Measurements from ENCODE around the gene LILRB5. TPM values are rescaled to one million over a fixed set of nuclear protein-coding genes. Genes with fewer than 3 reads are reported as not detected.

LILRB5 gene
- total and polyA plus RNA-seq, 4 donors = 0.84 to 4.0 (median 2.4) TPM

DNA sequence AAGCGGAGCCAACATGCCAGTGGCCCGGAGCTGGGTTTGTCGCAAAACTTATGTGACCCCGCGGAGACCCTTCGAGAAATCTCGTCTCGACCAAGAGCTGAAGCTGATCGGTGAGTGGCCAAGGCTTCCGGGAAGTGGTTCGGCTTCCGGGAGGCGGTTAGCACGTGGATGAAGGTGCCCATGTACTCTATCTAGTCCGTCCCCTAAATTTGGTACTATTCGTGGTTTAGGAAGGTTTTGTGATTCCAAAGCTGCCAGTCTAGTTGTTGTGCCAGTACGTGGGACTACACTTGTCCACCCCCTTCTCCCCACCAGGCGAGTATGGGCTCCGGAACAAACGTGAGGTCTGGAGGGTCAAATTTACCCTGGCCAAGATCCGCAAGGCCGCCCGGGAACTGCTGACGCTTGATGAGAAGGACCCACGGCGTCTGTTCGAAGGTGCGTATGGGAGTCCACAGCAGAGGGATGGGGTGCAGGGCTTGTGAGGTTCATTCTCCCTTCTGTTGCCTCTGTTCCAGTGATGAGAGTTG is 55.8 kb downstream of the LILRB5 start:
- H3K27ac ChIP-seq (ENCODE audit: low read depth, low read length) = peak overlapping the region; percentile 86

More for the DNA sequence above, 55.8 kb downstream of the LILRB5 start:
- Histone ChIP-seq H3K9me3 (ENCODE audit: control insufficient read depth, insufficient read depth, low read length) (no peaks in the 10 kb centered on the region), H3K36me3 (ENCODE audit: control insufficient read depth, insufficient read depth, low read length) (peaks cover 45% of the 10 kb centered on the region), H3K4me1 (ENCODE audit: control insufficient read depth, insufficient read depth, low read length) (peaks cover 18% of the 10 kb centered on the region), H3K27me3 (ENCODE audit: control insufficient read depth, insufficient read depth, low read length) (no peaks in the 10 kb centered on the region), H3K4me3 (ENCODE audit: low read depth, low read length) (peak overlapping the region; percentile 65)
- DNase-seq (ENCODE audit: low read depth in 4 of 6, low spot score in 6 of 6) = no peak
- 5% methylated on average over 21 of the region's 28 CpGs for WGBS (ENCODE audit: insufficient coverage)

Small RNAs within 50 kb of the gene (small RNA-seq; reads per million reads assigned to genes)
- not detected for gene AC245884.12 (ENCODE audit: low replicate concordance)
- not detected for gene MIR4752 (ENCODE audit: low replicate concordance)
- not detected for gene RNU6-1307P (ENCODE audit: low replicate concordance)

Other genes with a start within 250 kb of the LILRB5 start
- gene VSTM1, start 193.4 kb downstream of the LILRB5 start, total RNA-seq = 1 to 10 TPM in 1 of 2 donors, under 1 TPM in 1; 0.28 to 1.8 TPM
- 1 to 10 TPM in 1 of 2 donors, under 1 TPM in 1; 0.41 to 1.1 TPM for gene VSTM1, start 193.4 kb downstream of the LILRB5 start, polyA plus RNA-seq (ENCODE audit: insufficient read length in 2 of 2)
- gene TARM1, start 175.9 kb downstream of the LILRB5 start, total RNA-seq = under 1 TPM in 1 of 2 donors, not detected in 1; 0.50 TPM
- under 1 TPM in 1 of 2 donors, not detected in 1; 0.17 TPM for gene TARM1, start 175.9 kb downstream of the LILRB5 start, polyA plus RNA-seq (ENCODE audit: insufficient read length in 2 of 2)
- gene OSCAR, start 156.5 kb downstream of the LILRB5 start, total RNA-seq = 1 to 10 TPM in 1 of 2 donors, under 1 TPM in 1; 0.44 to 1.1 TPM
- 1 to 10 TPM; 1.7 to 1.8 TPM for gene OSCAR, start 156.5 kb downstream of the LILRB5 start, polyA plus RNA-seq (ENCODE audit: insufficient read length in 2 of 2)
- gene NDUFA3, start 154.4 kb downstream of the LILRB5 start, total RNA-seq = 100 to 1,000 TPM in 1 of 2 donors, 1 to 10 TPM in 1; 8.4 to 277 TPM
- gene NDUFA3, start 154.4 kb downstream of the LILRB5 start, polyA plus RNA-seq (ENCODE audit: insufficient read length in 2 of 2) = 100 to 1,000 TPM; 203 to 241 TPM
- 10 to 100 TPM in 1 of 2 donors, 1 to 10 TPM in 1; 8.4 to 20.1 TPM for gene TFPT, start 141.6 kb downstream of the LILRB5 start, total RNA-seq
- 10 to 100 TPM; 28.4 to 34.5 TPM for gene TFPT, start 141.6 kb downstream of the LILRB5 start, polyA plus RNA-seq (ENCODE audit: insufficient read length in 2 of 2)
- 10 to 100 TPM; 26.9 to 54.4 TPM for gene PRPF31, start 141.5 kb downstream of the LILRB5 start, total RNA-seq
- gene PRPF31, start 141.5 kb downstream of the LILRB5 start, polyA plus RNA-seq (ENCODE audit: insufficient read length in 2 of 2) = 10 to 100 TPM; 69.9 to 72.4 TPM
- gene CNOT3, start 119.5 kb downstream of the LILRB5 start, total RNA-seq = 10 to 100 TPM in 1 of 2 donors, 1 to 10 TPM in 1; 7.2 to 14.4 TPM
- gene CNOT3, start 119.5 kb downstream of the LILRB5 start, polyA plus RNA-seq (ENCODE audit: insufficient read length in 2 of 2) = 10 to 100 TPM; 59.0 to 62.9 TPM
- gene LENG1, start 97.6 kb downstream of the LILRB5 start, total RNA-seq = 10 to 100 TPM in 1 of 2 donors, 1 to 10 TPM in 1; 3.7 to 13.3 TPM
- gene LENG1, start 97.6 kb downstream of the LILRB5 start, polyA plus RNA-seq (ENCODE audit: insufficient read length in 2 of 2) = 10 to 100 TPM; 11.8 to 11.9 TPM
- 1 to 10 TPM in 1 of 2 donors, under 1 TPM in 1; 0.50 to 2.1 TPM for gene TMC4, start 84.1 kb downstream of the LILRB5 start, total RNA-seq
- gene TMC4, start 84.1 kb downstream of the LILRB5 start, polyA plus RNA-seq (ENCODE audit: insufficient read length in 2 of 2) = 1 to 10 TPM; 2.8 to 4.2 TPM
- gene MBOAT7, start 67.7 kb downstream of the LILRB5 start, total RNA-seq = 10 to 100 TPM; 31.6 to 32.8 TPM
- 100 to 1,000 TPM; 109 to 112 TPM for gene MBOAT7, start 67.7 kb downstream of the LILRB5 start, polyA plus RNA-seq (ENCODE audit: insufficient read length in 2 of 2)
- 10 to 100 TPM; 24.6 to 43.6 TPM for gene TSEN34, start 66.0 kb downstream of the LILRB5 start, total RNA-seq
- 10 to 100 TPM; 49.1 to 53.0 TPM for gene TSEN34, start 66.0 kb downstream of the LILRB5 start, polyA plus RNA-seq (ENCODE audit: insufficient read length in 2 of 2)
- gene RPS9, start 56.4 kb downstream of the LILRB5 start, total RNA-seq = 1,000 to 10,000 TPM; 1,598 to 1,602 TPM
- gene RPS9, start 56.4 kb downstream of the LILRB5 start, polyA plus RNA-seq (ENCODE audit: insufficient read length in 2 of 2) = 1,000 to 10,000 TPM; 1,091 to 1,368 TPM
- 1 to 10 TPM; 1.7 to 5.1 TPM for gene LILRB3, start 34.3 kb downstream of the LILRB5 start, total RNA-seq
- under 1 TPM; 0.59 to 0.86 TPM for gene LILRB3, start 34.3 kb downstream of the LILRB5 start, polyA plus RNA-seq (ENCODE audit: insufficient read length in 2 of 2)
- gene LILRA6, start 14.5 kb downstream of the LILRB5 start, total RNA-seq = under 1 TPM; 0.33 to 0.99 TPM
- under 1 TPM; 0.53 to 0.67 TPM for gene LILRA6, start 14.5 kb downstream of the LILRB5 start, polyA plus RNA-seq (ENCODE audit: insufficient read length in 2 of 2)
- 1 to 10 TPM in 1 of 2 donors, under 1 TPM in 1; 0.61 to 1.6 TPM for gene LILRB2, start 23.8 kb upstream of the LILRB5 start, total RNA-seq
- gene LILRB2, start 23.8 kb upstream of the LILRB5 start, polyA plus RNA-seq (ENCODE audit: insufficient read length in 2 of 2) = under 1 TPM; 0.43 to 0.54 TPM
- gene LILRA5, start 55.9 kb upstream of the LILRB5 start, total RNA-seq = 1 to 10 TPM in 1 of 2 donors, under 1 TPM in 1; 0.50 to 3.2 TPM
- under 1 TPM in 1 of 2 donors, not detected in 1; 0.54 TPM for gene LILRA5, start 55.9 kb upstream of the LILRB5 start, polyA plus RNA-seq (ENCODE audit: insufficient read length in 2 of 2)
- gene LILRA4, start 81.9 kb upstream of the LILRB5 start, total RNA-seq = 1 to 10 TPM in 1 of 2 donors, under 1 TPM in 1; 0.50 to 1.4 TPM
- 1 to 10 TPM in 1 of 2 donors, under 1 TPM in 1; 0.38 to 1.7 TPM for gene LILRA4, start 81.9 kb upstream of the LILRB5 start, polyA plus RNA-seq (ENCODE audit: insufficient read length in 2 of 2)
- gene LAIR1, start 107.7 kb upstream of the LILRB5 start, total RNA-seq = 10 to 100 TPM in 1 of 2 donors, 1 to 10 TPM in 1; 9.4 to 12.3 TPM
- 1 to 10 TPM; 6.7 to 6.9 TPM for gene LAIR1, start 107.7 kb upstream of the LILRB5 start, polyA plus RNA-seq (ENCODE audit: insufficient read length in 2 of 2)
- gene TTYH1, start 158.2 kb upstream of the LILRB5 start, total RNA-seq = 100 to 1,000 TPM; 170 to 223 TPM
- gene TTYH1, start 158.2 kb upstream of the LILRB5 start, polyA plus RNA-seq (ENCODE audit: insufficient read length in 2 of 2) = 1,000 to 10,000 TPM in 1 of 2 donors, 100 to 1,000 TPM in 1; 857 to 1,011 TPM
- 10 to 100 TPM; 25.3 to 52.0 TPM for gene LENG8, start 191.9 kb upstream of the LILRB5 start, total RNA-seq
- gene LENG8, start 191.9 kb upstream of the LILRB5 start, polyA plus RNA-seq (ENCODE audit: insufficient read length in 2 of 2) = 100 to 1,000 TPM; 199 to 269 TPM
- 1 to 10 TPM; 1.2 to 3.2 TPM for gene LENG9, start 206.5 kb upstream of the LILRB5 start, total RNA-seq
- 1 to 10 TPM; 2.5 to 2.8 TPM for gene LENG9, start 206.5 kb upstream of the LILRB5 start, polyA plus RNA-seq (ENCODE audit: insufficient read length in 2 of 2)
- gene CDC42EP5, start 216.0 kb upstream of the LILRB5 start, total RNA-seq = 10 to 100 TPM; 10.9 to 42.5 TPM
- 10 to 100 TPM in 1 of 2 donors, 1 to 10 TPM in 1; 6.5 to 24.1 TPM for gene CDC42EP5, start 216.0 kb upstream of the LILRB5 start, polyA plus RNA-seq (ENCODE audit: insufficient read length in 2 of 2)
- not detected for gene LAIR2, start 245.6 kb upstream of the LILRB5 start, total RNA-seq
- gene LAIR2, start 245.6 kb upstream of the LILRB5 start, polyA plus RNA-seq (ENCODE audit: insufficient read length in 2 of 2) = not detected

Data from spinal cord (tissue), 10 donors.